NCI-H748 (cell line): ENCODE data around the gene SORCS2.

Experiments used
- DNase-seq: peaks from one replicate; lab custom pipeline; 2025; ENCODE audit not compliant: unreplicated experiment; lab: John Stamatoyannopoulos, UW

Gene SORCS2

GRCh38 chr4:7763788-7764187, 571.5 kb downstream of the SORCS2 start:
- no peak for DNase-seq

DNA sequence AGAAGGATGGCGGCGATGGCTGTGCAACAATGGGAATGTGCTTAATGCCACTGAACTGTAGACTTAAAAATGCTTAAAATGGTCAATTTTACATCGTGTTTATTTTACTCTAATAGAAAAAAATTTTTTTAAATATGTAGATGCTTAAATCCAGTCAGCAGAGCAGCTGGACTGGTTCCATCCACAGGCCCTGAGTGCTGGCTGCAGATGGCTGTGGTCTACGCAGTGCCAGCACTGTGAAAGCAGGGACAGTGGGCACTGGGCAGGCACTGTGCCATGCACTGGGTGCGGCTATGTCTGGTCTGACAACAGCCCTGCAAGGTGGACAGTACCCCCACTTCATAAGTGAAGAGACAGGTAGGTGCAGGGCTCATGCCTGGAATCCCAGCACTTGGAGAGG, 572.1 kb downstream of the SORCS2 start:
- DNase-seq = no peak

- DNase-seq = no peak
These were observed 573.3 kb downstream of the SORCS2 start for GRCh38 chr4:7765666-7766065.

DNA sequence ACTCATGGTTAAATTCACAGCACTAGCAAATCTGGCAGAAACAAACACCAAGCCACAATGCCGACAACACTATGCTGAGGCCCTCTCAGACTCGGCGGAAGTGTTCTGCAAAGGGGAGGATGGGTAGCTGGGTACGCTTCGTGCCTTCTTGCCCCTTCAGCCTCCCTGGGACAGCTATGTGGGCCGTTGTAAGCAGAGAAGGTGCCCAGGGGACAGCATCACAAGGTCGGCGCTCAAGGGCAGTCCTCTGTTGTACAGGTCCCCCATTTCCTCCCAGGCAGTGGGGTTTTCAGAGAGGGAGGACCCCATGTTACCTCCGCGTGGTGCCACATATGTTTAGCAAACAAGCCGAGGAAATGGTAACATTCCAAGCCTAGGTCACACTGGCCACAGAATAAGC, 573.7 kb downstream of the SORCS2 start:
- no peak for DNase-seq

GRCh38 chr4:7766661-7767345, 574.5 kb downstream of the SORCS2 start:
- no peak for DNase-seq

GRCh38 chr4:7767526-7767925, 575.2 kb downstream of the SORCS2 start:
- DNase-seq = no peak

DNA sequence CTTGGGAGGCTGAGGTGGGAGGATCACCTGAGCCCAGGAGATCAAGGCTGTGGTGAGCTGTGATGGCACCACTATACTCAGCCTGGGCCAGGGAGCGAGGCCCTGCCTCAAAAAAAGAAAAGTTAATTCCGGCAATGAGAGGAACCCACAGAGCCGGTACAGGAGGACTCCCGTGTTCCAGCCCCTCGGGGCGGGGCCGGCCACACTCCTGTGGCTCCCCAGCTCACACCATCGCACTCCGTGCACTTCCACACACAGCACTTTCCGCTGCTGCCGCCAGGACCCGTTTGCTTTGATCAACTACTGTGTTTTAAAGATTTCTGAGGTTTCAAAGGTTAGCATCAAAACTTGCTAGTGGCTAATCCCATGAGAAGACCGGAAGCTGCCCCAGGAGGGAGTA, 575.6 kb downstream of the SORCS2 start:
- DNase-seq = no peak

- DNase-seq = no peak
These were observed 576.4 kb downstream of the SORCS2 start for GRCh38 chr4:7768736-7769135.

- DNase-seq = no peak
These were observed 577.3 kb downstream of the SORCS2 start for GRCh38 chr4:7769396-7770223.

DNA sequence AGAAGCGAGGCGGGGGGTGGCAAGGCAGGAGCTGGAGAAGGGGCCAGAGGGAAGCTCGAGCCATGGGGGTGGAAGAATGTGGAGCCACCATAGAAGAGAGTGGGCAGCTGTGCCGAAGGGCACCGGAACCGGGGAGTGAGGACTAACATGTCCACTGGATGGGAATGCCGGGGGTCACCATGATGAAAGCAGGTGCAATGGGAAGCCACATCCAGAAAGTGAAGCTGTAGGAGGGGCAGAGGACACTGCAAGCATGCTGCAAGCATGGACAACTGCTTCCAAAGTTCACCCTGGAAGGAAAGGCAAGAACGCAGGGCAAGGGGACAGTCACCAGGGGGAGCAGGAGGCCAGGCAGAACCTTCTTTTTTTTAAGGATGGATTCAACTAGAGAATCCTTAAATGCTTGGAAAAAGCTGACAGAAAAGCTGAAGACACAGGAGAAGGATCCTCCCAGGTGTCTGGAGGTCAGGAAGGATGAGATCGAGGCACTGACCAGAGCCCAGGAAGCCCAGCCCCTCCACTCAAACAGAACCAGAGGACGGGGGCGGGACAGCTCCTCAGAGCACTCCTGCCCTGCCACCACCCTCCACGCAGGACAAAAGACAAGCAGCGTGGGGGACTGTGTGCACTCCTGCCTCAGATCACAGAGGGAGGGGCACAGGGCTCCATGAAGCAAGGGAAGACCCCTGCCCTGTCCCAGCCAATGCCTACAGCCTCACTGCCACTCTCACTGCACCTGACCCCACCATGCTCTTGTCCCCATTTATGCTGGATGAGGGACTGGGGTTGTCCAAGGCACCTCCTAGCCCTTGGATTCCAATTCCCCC, 578.1 kb downstream of the SORCS2 start:
- DNase-seq = no peak

DNA sequence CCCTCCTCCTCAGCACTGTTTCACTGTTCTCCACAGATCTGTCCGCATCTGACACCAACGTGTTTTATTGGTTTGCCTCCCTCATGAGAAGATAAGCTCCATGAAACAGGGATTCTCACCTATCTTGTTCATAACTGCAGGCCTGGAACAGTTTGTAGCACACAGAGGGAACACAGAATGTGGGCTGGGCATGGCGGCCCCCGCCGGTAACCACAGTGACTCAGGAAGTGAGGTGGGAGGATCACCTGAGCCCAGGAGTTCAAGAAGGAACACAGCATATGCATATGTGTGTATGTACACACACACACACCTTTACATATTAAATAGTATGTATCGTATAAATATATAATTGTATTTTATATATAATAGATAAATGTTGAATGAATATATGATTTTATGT, 578.7 kb downstream of the SORCS2 start:
- no peak for DNase-seq

DNA sequence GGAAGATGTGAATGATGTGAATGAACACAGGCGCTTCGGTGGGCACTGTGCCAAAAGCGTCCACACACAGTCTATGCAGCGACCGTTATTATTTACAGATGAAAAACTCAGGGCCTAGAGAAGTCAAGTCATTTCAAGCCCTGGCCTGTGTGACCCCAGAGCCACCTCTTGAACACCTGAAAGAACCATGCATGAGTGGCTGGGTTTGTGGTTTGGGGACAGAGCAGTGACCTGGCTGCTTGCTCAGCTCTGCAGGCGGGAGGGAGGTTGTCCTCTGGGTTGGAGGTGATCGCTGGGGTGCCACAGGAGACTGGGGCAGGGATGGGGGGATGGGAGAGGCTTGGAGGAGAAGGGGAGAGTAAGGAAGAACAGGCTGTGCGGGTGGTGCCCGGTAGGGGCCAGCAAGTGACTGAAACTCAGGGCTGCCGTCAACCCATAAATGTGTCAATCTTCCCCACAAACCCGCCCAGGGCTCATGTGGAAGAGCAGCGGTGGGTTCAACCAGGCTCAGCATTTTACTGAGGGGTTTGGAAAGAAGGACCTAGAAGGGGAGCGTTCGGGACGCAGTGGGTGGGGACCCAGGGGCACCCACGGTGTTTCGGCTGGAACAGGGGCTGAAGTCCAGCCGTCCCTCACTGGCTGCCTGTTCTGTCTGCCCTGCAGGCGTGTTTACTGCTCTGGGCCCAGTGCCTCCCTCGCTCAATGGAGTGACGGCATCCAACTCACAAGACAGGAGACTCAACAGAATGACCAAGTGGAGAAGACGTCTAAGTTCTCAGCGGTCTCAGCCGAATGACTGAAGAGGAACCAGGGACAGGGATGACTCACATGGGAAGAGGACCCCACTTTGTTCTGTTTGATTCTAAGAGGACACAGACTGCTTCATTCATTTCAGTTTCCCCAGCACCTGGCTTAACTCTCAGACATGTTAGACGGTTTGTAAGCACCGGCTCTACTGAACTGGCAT, 579.5 kb downstream of the SORCS2 start:
- peak; percentile 1 for DNase-seq

- no peak for DNase-seq
These were observed 580.5 kb downstream of the SORCS2 start for GRCh38 chr4:7772711-7773385.

- DNase-seq = no peak
These were observed 581.3 kb downstream of the SORCS2 start for GRCh38 chr4:7773401-7774180.

DNA sequence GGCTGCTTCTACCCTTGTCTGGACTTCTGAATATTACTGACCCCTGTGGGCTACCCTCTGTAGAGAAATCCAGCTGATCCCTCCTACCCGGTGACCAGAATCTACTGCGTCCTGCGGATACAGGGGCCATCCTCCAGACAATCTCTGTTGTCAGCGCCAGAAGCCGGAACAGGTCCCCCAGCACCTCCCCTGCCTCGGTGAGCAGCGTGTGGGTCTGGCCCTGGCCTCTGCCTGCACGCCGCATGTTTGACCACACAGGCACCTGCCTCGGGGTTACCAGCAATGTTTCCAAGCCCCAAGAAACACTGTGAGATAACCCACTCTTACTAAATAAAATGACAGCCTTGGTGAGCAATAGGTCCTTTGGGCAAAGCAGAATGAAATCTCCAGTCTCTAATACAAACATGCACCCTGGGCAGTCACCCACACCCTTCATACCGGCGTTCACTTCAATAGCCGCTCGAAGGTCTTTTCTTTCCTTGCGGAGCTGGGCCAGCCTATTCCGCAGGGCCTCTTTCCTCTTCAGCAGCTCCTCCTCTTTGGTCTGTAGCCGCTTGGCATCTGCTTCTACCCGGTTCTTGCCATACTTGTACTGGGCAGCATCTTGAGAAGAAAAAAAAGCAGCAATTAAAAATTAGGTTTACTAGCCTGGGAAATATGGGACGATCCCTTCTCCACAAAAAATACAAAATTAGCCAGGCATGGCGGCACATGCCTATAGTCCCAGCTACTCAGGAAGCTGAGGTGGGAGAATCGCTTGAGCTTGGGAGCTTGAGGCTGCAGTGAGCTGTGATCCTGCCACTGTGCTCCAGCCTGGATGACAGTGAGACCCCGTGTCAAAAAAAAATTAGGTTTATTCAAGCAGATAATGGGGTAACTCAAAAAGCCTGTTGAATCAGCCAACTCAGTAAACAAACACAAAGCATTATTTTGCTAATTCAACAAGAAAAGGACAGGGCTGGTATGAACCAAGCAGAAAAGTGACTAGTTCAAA, 582.3 kb downstream of the SORCS2 start:
- no peak for DNase-seq

DNA sequence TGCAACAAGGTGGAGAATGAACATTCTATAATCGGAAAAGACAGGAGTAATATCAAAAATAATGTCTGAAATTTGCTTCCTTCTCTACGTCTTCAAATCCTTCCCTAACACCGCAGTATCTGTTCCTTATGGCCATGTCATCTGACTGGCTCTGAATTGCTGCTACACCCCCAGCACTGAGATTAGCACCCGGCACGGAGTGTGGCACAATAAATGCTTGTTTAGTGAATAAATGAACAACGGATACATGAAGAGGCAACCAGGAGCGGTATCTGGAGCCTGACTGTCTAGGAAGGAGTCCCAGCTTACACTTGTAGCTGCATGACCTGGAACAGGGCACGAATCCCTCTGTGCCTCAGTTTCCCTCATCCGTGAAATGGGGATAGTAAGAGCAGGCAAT, 583.1 kb downstream of the SORCS2 start:
- DNase-seq = no peak

DNA sequence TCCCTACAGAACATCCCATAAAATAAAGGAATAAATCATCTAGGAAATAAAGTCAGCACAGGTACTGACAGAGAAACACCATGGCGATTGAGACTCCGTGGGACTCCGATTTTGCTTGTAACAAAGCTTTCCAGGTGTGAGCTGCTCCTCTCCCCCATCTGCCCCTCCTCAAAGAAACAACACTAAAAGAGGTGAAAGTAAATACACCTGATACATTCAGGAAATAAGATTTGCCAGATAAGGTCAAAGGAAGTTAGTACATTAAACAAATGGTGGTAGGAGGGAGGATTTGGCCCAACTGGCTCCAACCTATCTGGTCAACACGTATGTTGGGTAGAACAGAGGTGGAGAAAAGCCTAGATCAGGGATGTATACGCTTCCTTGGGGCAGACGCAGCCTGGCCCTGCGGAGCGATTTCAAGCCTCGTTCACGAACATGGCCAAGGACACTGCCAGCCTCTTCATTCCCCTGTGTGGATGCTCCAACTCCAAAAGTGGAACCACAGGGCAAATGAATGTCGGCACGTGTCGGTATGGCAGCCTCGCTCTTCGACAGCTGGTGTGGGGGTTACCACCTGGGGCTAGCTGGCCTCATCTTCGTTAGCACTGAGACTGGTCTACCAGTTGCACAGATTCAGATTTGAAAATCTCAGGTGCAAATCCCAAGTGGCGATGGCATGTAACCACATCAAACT, 584.8 kb downstream of the SORCS2 start:
- peak; percentile 34 for DNase-seq
